B cell (primary cell): ENCODE results near the gene ERLIN1. TPM values are rescaled to one million over a fixed set of nuclear protein-coding genes. Genes with fewer than 3 reads are reported as not detected.

Experiments used
- ATAC-seq: fragments of 200-7000 bp; cut with Tn5 transposase; one replicate; pipeline ENCODE4 v1.10.0; 2021; ENCODE audit warnings: low read depth, mild to moderate bottlenecking, moderate number of reproducible peaks, moderate library complexity
- CTCF ChIA-PET: fragments of 350-600 bp; sonication (Branson Sonifier 250); formaldehyde crosslinking; loops from one replicate; lab custom pipeline; 2021; ENCODE audit warnings: antibody characterized with exemption, inconsistent platforms; lab: Charles Lee
- POLR2A ChIA-PET: fragments of 350-600 bp; sonication (Branson Sonifier 250); formaldehyde crosslinking; loops from one replicate; lab custom pipeline; 2021; ENCODE audit warnings: antibody characterized with exemption; lab: Charles Lee
- DNase-seq: peaks from one replicate; pipeline ENCODE4 v3.0.0; 2013
- H2AFZ ChIP-seq: 2 replicates; pipeline ENCODE4 v1.6.1; 2012; ENCODE audit warnings: mild to moderate bottlenecking, low read depth, low read length; ENCODE audit not compliant: insufficient read depth, poor library complexity, severe bottlenecking
- H3K27ac ChIP-seq, 2 donors: 1 replicate in 1 of 2; 2 replicates in 1 of 2; pipeline ENCODE4 v1.5.1; 2012 to 2013; ENCODE audit warnings: low read length in 2 of 2, mild to moderate bottlenecking in 2 of 2, moderate library complexity in 1 of 2
- H3K27me3 ChIP-seq, 4 experiments: fragments of 200-600 bp in 1 of 4; sonication (generic) in 1 of 4; replicated peaks in 1 of 4; 1 replicate in 2 of 4; 2 replicates in 2 of 4; pipeline versions ENCODE4 v1.6.1 to v1.7.0; 2013 to 2016; ENCODE audit warnings: low read length in 3 of 4, mild to moderate bottlenecking in 2 of 4, mixed read lengths in 1 of 4, moderate library complexity in 1 of 4; ENCODE audit not compliant: insufficient read depth in 4 of 4, control insufficient read depth in 3 of 4; ENCODE audit errors: control extremely low read depth in 1 of 4
- H3K36me3 ChIP-seq, 2 experiments: replicated peaks in 1 of 2; 1 replicate in 1 of 2; 2 replicates in 1 of 2; pipeline versions ENCODE4 v1.6.1 to v1.7.1; 2013; ENCODE audit warnings: low read length in 1 of 2; ENCODE audit not compliant: insufficient read depth in 2 of 2, control insufficient read depth in 1 of 2; ENCODE audit errors: control extremely low read depth in 1 of 2, extremely low read depth in 1 of 2
- H3K4me1 ChIP-seq, 2 donors: fragments of 200-600 bp in 1 of 2; sonication (generic) in 1 of 2; 1 replicate in 1 of 2; 2 replicates in 1 of 2; pipeline versions ENCODE4 v1.5.1 to v1.6.1; 2013 to 2017; ENCODE audit warnings: low read length in 2 of 2; ENCODE audit not compliant: control insufficient read depth in 2 of 2, insufficient read depth in 2 of 2
- H3K4me2 ChIP-seq: replicated peaks from 2 replicates; pipeline ENCODE3; 2012; ENCODE audit warnings: mild to moderate bottlenecking, low read depth, low read length; ENCODE audit not compliant: poor library complexity, severe bottlenecking
- H3K4me3 ChIP-seq, 5 experiments: fragments of 200-600 bp in 1 of 5; sonication (generic) in 1 of 5; 1 replicate in 3 of 5; 2 replicates in 2 of 5; pipeline versions ENCODE4 v1.5.1 to v1.7.0; 2011 to 2016; ENCODE audit warnings: low read length in 4 of 5, mild to moderate bottlenecking in 4 of 5, low read depth in 2 of 5, control low read depth in 1 of 5, moderate library complexity in 1 of 5; ENCODE audit not compliant: insufficient read depth in 1 of 5; ENCODE audit errors: control extremely low read depth in 1 of 5, extremely low read depth in 1 of 5
- H3K79me2 ChIP-seq: fragments of 200-600 bp; sonication (generic); one replicate; pipeline ENCODE4 v1.6.0; 2016; ENCODE audit warnings: low read length; ENCODE audit not compliant: control insufficient read depth, insufficient read depth
- H3K9ac ChIP-seq: fragments of 200-600 bp; sonication (generic); 2 replicates; pipeline ENCODE4 v1.6.1; 2017; ENCODE audit warnings: mild to moderate bottlenecking, low read length, moderate library complexity
- H3K9me3 ChIP-seq, 3 donors: one replicate each; pipeline versions ENCODE4 v1.6.1 to v1.7.1; 2013; ENCODE audit warnings: low read length in 2 of 3; ENCODE audit not compliant: control insufficient read depth in 2 of 3, insufficient read depth in 1 of 3; ENCODE audit errors: control extremely low read depth in 1 of 3
- H4K20me1 ChIP-seq: 2 replicates; pipeline ENCODE4 v1.6.0; 2012; ENCODE audit warnings: mild to moderate bottlenecking, low read length; ENCODE audit not compliant: insufficient read depth, control insufficient read depth, poor library complexity, severe bottlenecking
- H3K27ac Mint-ChIP-seq: one replicate; pipeline ENCODE4 v1.8.0; 2021; ENCODE audit warnings: mixed read lengths
- H3K27me3 Mint-ChIP-seq: one replicate; pipeline ENCODE4 v1.8.0; 2021; ENCODE audit warnings: mixed read lengths
- H3K4me1 Mint-ChIP-seq: one replicate; pipeline ENCODE4 v1.8.0; 2021; ENCODE audit warnings: mixed read lengths
- H3K4me3 Mint-ChIP-seq: one replicate; pipeline ENCODE4 v1.8.0; 2021; ENCODE audit warnings: mixed read lengths
- H3K9me3 Mint-ChIP-seq: one replicate; pipeline ENCODE4 v1.8.0; 2022; ENCODE audit warnings: mixed read lengths; ENCODE audit not compliant: insufficient read depth
- EZH2 ChIP-seq: IDR thresholded peaks from 2 replicates; pipeline ENCODE4 v1.6.1; 2012; ENCODE audit warnings: borderline replicate concordance, low read depth, mild to moderate bottlenecking, moderate library complexity, low read length; ENCODE audit not compliant: insufficient read depth, poor library complexity, severe bottlenecking
- WGBS: methylation state at CpG from one replicate; pipeline ENCODE4 v1.1.5; 2013; ENCODE audit warnings: missing lambda C conversion rate; ENCODE audit not compliant: insufficient coverage; 5-methylcytosine and 5-hydroxymethylcytosine counted together
- intact Hi-C: fragments of 100-400 bp; cut with micrococcal nuclease; formaldehyde crosslinking; loops from one replicate; pipeline ENCODE4 v1.10.0; 2022
- polyA plus RNA-seq: library from polyadenylated mRNA; depleted of rRNA; stranded (reverse); fragments of >200 nt; gene quantifications from 2 replicates; pipeline ENCODE4 v1.2.3, GENCODE V29; 2012
- total RNA-seq, 2 donors: library from RNA; stranded (reverse); fragments of 120-200 nt in 1 of 2; gene quantifications; 1 replicate in 1 of 2; 2 replicates in 1 of 2; pipeline versions ENCODE4 v1.2.3 to v1.2.4, GENCODE V29; 2013 to 2022
- TF ChIP-seq, protein P1 (sequence below): fragments of 200-600 bp; IDR thresholded peaks from one replicate; pipeline ENCODE4 v1.8.0; 2022; ENCODE audit warnings: antibody characterized with exemption, mild to moderate bottlenecking

ERLIN1 gene
- total and polyA plus RNA-seq, 2 donors (not counting 1 experiment from before 2014, with no cell fraction given) = 4.3 to 9.0 TPM

DNA sequence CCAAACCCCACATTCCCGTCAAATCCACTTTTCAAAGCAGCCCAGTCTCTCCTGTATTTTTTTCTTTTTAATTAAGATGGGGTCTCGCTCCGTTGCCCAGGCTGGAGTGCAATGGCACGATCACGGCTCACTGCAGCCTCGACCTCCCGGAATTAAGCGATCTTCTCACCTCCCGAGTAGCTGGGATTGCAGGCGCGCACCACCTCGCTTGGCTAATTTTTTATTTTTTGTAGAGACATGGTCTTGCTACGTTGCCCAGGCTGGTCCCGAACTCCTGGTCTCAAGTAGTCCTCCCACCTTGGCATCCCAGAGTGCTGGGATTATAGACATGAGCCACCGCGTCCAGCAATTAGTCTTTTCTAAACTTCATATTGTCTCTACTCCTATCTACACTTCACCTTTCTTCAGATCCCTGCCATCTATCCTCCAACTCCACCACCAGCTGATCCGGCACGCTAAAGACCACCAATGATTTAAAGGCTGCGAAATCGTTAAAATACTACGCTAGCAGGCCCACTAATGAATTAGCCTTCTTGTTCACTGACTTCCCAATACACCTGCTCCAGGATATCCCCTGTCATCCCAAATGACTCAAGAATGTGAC lies 44.1 kb upstream of the ERLIN1 start:
- Histone ChIP-seq H4K20me1 (no peaks in the 10 kb centered on the region), H3K9ac (peak overlapping the region; percentile 95), H3K27ac (peak overlapping the region; percentile 71 to 87), H2AFZ (peak overlapping the region; percentile 98), H3K4me2 (peak overlapping the region; percentile 81), H3K79me2 (peaks cover 25% of the 10 kb centered on the region), H3K9me3 (peaks cover 0 to 5% (median 0%) of the 10 kb centered on the region in 3 donors), H3K4me1 (peaks cover 9 to 26% of the 10 kb centered on the region in 2 donors), H3K27me3 (no peaks in the 10 kb centered on the region), H3K36me3 (peaks cover 5 to 28% of the 10 kb centered on the region in 2 experiments), H3K4me3 (peak overlapping the region; percentile 81 to 98 (median 88))
- ATAC-seq (no peak), DNase-seq (peak; percentile 12)
- TF ChIP-seq, protein P1, sequence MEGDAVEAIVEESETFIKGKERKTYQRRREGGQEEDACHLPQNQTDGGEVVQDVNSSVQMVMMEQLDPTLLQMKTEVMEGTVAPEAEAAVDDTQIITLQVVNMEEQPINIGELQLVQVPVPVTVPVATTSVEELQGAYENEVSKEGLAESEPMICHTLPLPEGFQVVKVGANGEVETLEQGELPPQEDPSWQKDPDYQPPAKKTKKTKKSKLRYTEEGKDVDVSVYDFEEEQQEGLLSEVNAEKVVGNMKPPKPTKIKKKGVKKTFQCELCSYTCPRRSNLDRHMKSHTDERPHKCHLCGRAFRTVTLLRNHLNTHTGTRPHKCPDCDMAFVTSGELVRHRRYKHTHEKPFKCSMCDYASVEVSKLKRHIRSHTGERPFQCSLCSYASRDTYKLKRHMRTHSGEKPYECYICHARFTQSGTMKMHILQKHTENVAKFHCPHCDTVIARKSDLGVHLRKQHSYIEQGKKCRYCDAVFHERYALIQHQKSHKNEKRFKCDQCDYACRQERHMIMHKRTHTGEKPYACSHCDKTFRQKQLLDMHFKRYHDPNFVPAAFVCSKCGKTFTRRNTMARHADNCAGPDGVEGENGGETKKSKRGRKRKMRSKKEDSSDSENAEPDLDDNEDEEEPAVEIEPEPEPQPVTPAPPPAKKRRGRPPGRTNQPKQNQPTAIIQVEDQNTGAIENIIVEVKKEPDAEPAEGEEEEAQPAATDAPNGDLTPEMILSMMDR = no peak
- no peak for TF ChIP-seq EZH2
- peaks cover 4% of the 10 kb centered on the region for H3K9me3 Mint-ChIP-seq
- 75% methylated on average over 18 of the region's 21 CpGs for whole genome bisulfite sequencing
- peak overlapping the region; percentile 96 for H3K4me3 Mint-ChIP-seq
- intact Hi-C loops = loop anchor here (1.0 kb wide), 4 partner anchors 37 to 97 kb away; partner anchors contain the start of genes BLOC1S2, CWF19L1 and ERLIN1
- H3K4me1 Mint-ChIP-seq = peaks cover 26% of the 10 kb centered on the region
- ChIA-PET POLR2A (interaction anchor here (0.6 kb wide), 1 partner anchor 44 kb away, joined by 5 read pairs; the partner anchor contains the start of gene ERLIN1), CTCF (interaction anchor here (1.5 kb wide), 1 partner anchor 13 kb away, joined by 3 read pairs; no protein-coding TSS in a partner anchor)
- H3K27ac Mint-ChIP-seq = peak overlapping the region; percentile 90
- H3K27me3 Mint-ChIP-seq = no peaks in the 10 kb centered on the region

DNA sequence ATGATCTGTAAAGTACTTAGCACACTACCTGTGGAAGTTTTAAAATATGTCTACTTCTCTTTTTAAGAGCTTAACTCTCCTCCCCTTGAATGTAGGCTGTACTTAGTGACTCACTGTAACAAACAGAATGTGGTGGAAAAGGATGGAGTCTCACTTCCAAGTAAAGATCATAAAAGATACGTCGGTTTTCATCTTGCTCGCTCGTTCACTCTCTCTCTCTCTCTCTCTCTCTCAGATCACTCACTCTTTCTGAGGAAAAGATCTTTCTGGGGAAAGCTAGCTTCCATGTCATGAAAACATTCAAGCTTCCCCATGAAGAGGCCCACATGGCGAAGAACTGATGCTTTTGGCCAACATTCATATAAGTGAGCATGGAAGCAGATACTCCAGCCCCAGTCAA lies 38.0 kb upstream of the ERLIN1 start:
- H3K27ac Mint-ChIP-seq = no peak overlapping the region
- H3K27ac ChIP-seq = no peak overlapping the region
- H3K79me2 ChIP-seq = peaks cover 18% of the 10 kb centered on the region
- ATAC-seq = no peak
- TF ChIP-seq, protein P1 = no peak
- TF ChIP-seq EZH2 = no peak
- H3K9ac ChIP-seq = no peak overlapping the region
- DNase-seq = no peak
- H3K4me1 ChIP-seq = peaks cover 5 to 9% of the 10 kb centered on the region in 2 donors
- no peaks in the 10 kb centered on the region for H3K27me3 Mint-ChIP-seq
- H3K4me3 ChIP-seq = no peak overlapping the region
- POLR2A ChIA-PET = no interaction called here
- WGBS = 100% methylated on average over 1 of the region's 5 CpGs
- no peaks in the 10 kb centered on the region for H3K9me3 ChIP-seq
- H3K27me3 ChIP-seq = no peaks in the 10 kb centered on the region
- intact Hi-C loops = no loop called here
- H3K4me1 Mint-ChIP-seq = peaks cover 8% of the 10 kb centered on the region
- H3K4me2 ChIP-seq = no peak overlapping the region
- H2AFZ ChIP-seq = no peak overlapping the region
- CTCF ChIA-PET = interaction anchor here (0.8 kb wide), 1 partner anchor 17 kb away, joined by 3 read pairs; no protein-coding TSS in a partner anchor
- no peak overlapping the region for H3K4me3 Mint-ChIP-seq
- no peaks in the 10 kb centered on the region for H4K20me1 ChIP-seq
- peaks cover 8 to 30% of the 10 kb centered on the region in 2 experiments for H3K36me3 ChIP-seq
- no peaks in the 10 kb centered on the region for H3K9me3 Mint-ChIP-seq
